HepG2 (cell line): ENCODE measurements around the gene SLC9A9. TPM values are rescaled to one million over a fixed set of nuclear protein-coding genes. Genes with fewer than 3 reads are reported as not detected.

Experiments used
- ATAC-seq: fragments of 200-7000 bp; cut with Tn5 transposase; 3 replicates; pipeline ENCODE4 v1.9.1; 2020; ENCODE audit warnings: mild to moderate bottlenecking, moderate library complexity
- BruUV-seq: library from RNA; stranded (reverse); fragments of 400-500 nt; replicated peaks from 2 replicates; lab custom pipeline; 2021; lab: Mats Ljungman, UMichigan
- CTCF ChIA-PET: fragments of 300-600 bp; formaldehyde crosslinking; extraction: SDS; loops from one replicate; lab custom pipeline; 2021; ENCODE audit warnings: low total read pairs, inconsistent platforms, low intra/inter-chr PET ratio; lab: Yijun Ruan, JAX
- POLR2A ChIA-PET: fragments of 350-600 bp; sonication (Branson Sonifier 250); formaldehyde crosslinking; loops from one replicate; lab custom pipeline; 2020; ENCODE audit warnings: antibody characterized with exemption, inconsistent platforms; lab: Yijun Ruan, JAX
- DNase-seq: peaks from one replicate; pipeline ENCODE4 v3.0.0-alpha.2; 2015; ENCODE audit warnings: low spot score
- FAIRE-seq: peaks from 3 replicates; lab custom pipeline; 2011; peaks lifted over from hg19 to GRCh38; lab: Jason Lieb, UNC
- H2AFZ ChIP-seq: one replicate; pipeline ENCODE4 v1.6.1; 2011; ENCODE audit warnings: low read length, inconsistent platforms
- H3K27ac ChIP-seq: fragments of 300-600 bp; 3 replicates; pipeline ENCODE4 v1.8.0; 2011; ENCODE audit warnings: mixed run types, mild to moderate bottlenecking, mixed read lengths, low read length, inconsistent platforms; ENCODE audit not compliant: insufficient read depth; ENCODE audit errors: extremely low read length
- H3K27me3 ChIP-seq, 2 experiments: fragments of 200-600 bp in 1 of 2; 2 replicates in 1 of 2; 3 replicates in 1 of 2; pipeline versions ENCODE4 v1.6.0 to v1.8.0; 2011; ENCODE audit warnings: low read length in 2 of 2, mild to moderate bottlenecking in 2 of 2, moderate library complexity in 2 of 2, inconsistent platforms in 1 of 2; ENCODE audit not compliant: insufficient read depth in 2 of 2, control insufficient read depth in 1 of 2
- H3K36me3 ChIP-seq, 2 experiments: fragments of 200-600 bp in 1 of 2; replicated peaks in 1 of 2; 2 replicates in 1 of 2; 3 replicates in 1 of 2; pipeline versions ENCODE4 v1.5.1 to v1.8.0; 2011; ENCODE audit warnings: low read length in 2 of 2, inconsistent platforms in 1 of 2; ENCODE audit not compliant: insufficient read depth in 2 of 2, control insufficient read depth in 1 of 2
- H3K4me1 ChIP-seq: 2 replicates; pipeline ENCODE4 v1.5.1; 2012; ENCODE audit warnings: low read length, inconsistent platforms; ENCODE audit not compliant: insufficient read depth
- H3K4me2 ChIP-seq: 2 replicates; pipeline ENCODE4 v1.6.0; 2011; ENCODE audit warnings: low read depth, low read length, inconsistent platforms
- H3K4me3 ChIP-seq, 3 experiments: fragments of 200-600 bp in 1 of 3; sonication (generic), shearing (Covaris generic) in 1 of 3; replicated peaks in 1 of 3; 2 replicates each; pipeline ENCODE4 v1.5.1; 2011 to 2016; ENCODE audit warnings: low read length in 3 of 3, inconsistent platforms in 2 of 3, low read depth in 2 of 3, mild to moderate bottlenecking in 2 of 3, control low read depth in 1 of 3, mixed read lengths in 1 of 3; ENCODE audit not compliant: insufficient read depth in 1 of 3
- H3K79me2 ChIP-seq: one replicate; pipeline ENCODE4 v1.6.1; 2011; ENCODE audit warnings: low read length, inconsistent platforms; ENCODE audit not compliant: insufficient read depth
- H3K9ac ChIP-seq: 2 replicates; pipeline ENCODE4 v1.6.0; 2011; ENCODE audit warnings: mild to moderate bottlenecking, low read depth, low read length, inconsistent platforms; ENCODE audit not compliant: insufficient read depth
- H3K9me3 ChIP-seq: 2 replicates; pipeline ENCODE4 v1.5.1; 2012; ENCODE audit warnings: mild to moderate bottlenecking, low read length
- H4K20me1 ChIP-seq: 2 replicates; pipeline ENCODE4 v1.6.0; 2011; ENCODE audit warnings: inconsistent platforms, mild to moderate bottlenecking, low read length, moderate library complexity; ENCODE audit not compliant: insufficient read depth
- CTCF ChIP-seq: sonication (generic); formaldehyde crosslinking; IDR thresholded peaks from 2 replicates; pipeline ENCODE4 v1.5.0; 2020; ENCODE audit warnings: mild to moderate bottlenecking, missing genetic modification reagents, moderate library complexity
- MEIS1 ChIP-seq: sonication (generic); formaldehyde crosslinking; IDR thresholded peaks from 2 replicates; pipeline ENCODE4 v1.9.0; 2021; ENCODE audit warnings: mild to moderate bottlenecking, missing genetic modification reagents, moderate library complexity, borderline replicate concordance
- ZNF570 ChIP-seq: sonication (generic); formaldehyde crosslinking; IDR thresholded peaks from 2 replicates; pipeline ENCODE4 v1.4.0; 2020; ENCODE audit warnings: mild to moderate bottlenecking, missing genetic modification reagents, borderline replicate concordance
- ZNF614 ChIP-seq: IDR thresholded peaks from 2 replicates; pipeline ENCODE4 v1.6.1; 2018; ENCODE audit warnings: missing biosample characterization, missing genetic modification reagents, inconsistent platforms, borderline replicate concordance
- WGBS: methylation state at CpG from one replicate; pipeline ENCODE4 v1.1.6; 2017; ENCODE audit warnings: low lambda C conversion rate; 5-methylcytosine and 5-hydroxymethylcytosine counted together
- in situ Hi-C: cut with HindIII; loops from 2 replicates; pipeline ENCODE4 v1.10.0; 2017; ENCODE audit warnings: low pct_unique_long_range_greater_than_20kb; ENCODE audit not compliant: extremely low pct_ligation_motif_present
- intact Hi-C: fragments of 100-400 bp; cut with micrococcal nuclease; formaldehyde crosslinking; loops from one replicate; pipeline ENCODE4 v1.10.0; 2022; ENCODE audit not compliant: unreplicated experiment
- polyA plus RNA-seq, 8 experiments: library from polyadenylated mRNA; depleted of rRNA in 3 of 8; stranded (reverse) in 7 of 8; unstranded in 1 of 8; fragments of >200 nt; fragmentation: Illumina TruSeq in 4 of 8; extraction: Trizol in 4 of 8; gene quantifications; 2 replicates each; pipeline versions ENCODE4 v1.2.1 to v1.2.3, GENCODE V29; 2011 to 2016; ENCODE audit warnings: low read depth in 4 of 8, missing spikeins in 1 of 8, mixed read lengths in 1 of 8; ENCODE audit not compliant: insufficient read depth in 1 of 8
- total RNA-seq, 5 experiments: library from RNA; depleted of rRNA; stranded (reverse); fragments of >200 nt; fragmentation: Illumina TruSeq; extraction: Trizol; gene quantifications; 2 replicates each; pipeline ENCODE4 v1.2.3, GENCODE V29; 2016; ENCODE audit warnings: low read depth in 1 of 5

SLC9A9 gene
- total and polyA plus RNA-seq, 2 of the 13 experiments (the other 11 are each of a cell fraction or from before 2014, with no cell fraction given) = not detected

DNA sequence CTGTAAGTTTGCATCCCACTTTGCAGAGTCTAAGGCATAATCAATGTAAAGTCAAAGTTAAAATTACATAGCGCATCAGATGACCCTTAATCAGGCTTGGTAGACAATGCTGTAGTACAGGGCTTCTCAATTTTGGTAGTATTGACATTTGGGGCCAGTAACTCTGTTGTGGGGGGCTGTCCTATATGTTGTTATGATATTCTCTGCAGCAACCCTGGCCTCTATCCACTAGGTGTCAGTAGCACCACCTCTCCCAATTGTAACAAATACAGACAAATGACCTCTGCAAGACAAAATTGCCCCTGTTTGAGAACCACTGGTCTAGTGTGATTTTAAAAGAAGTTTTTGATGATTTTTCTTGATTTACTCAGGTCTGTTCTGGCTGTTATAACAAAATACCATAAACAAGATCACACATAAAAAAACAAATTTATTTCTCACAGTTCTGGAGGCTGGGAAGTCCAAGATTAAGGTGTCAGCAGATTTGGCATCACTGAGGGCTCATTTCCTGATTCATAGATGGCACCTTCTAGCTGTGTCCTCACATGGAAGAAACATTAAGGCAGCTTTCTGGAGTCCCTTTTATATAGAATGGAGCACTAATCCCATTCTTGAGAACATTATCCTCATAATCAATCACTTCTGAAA lies 37.6 kb upstream of the SLC9A9 start (continued):
- TF ChIP-seq CTCF (CRISPR knock-in tag) (peak; percentile 67), ZNF614 (no peak)

DNA sequence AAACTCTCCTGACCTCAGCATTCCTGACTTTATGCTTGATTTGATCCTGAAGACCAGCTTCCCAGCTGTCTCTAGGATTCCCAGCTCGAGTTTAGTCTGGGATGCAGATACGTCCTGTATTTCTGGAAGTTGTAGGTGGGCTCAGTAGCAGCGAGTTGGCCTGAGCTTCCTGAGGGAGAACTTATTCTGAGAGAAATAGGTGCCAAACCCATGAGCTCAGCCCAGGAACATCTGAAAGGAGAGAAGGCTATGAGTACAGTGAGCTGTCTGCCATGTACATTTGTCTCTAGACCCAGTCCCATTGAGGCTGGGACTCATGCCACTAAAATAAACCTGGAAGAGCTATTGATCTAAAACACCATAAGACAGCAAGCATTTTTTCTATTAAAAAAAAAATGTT lies 36.6 kb upstream of the SLC9A9 start:
- Histone ChIP-seq H3K27ac (no peak overlapping the region), H4K20me1 (no peaks in the 10 kb centered on the region), H3K4me2 (no peak overlapping the region), H3K36me3 (no peaks in the 10 kb centered on the region), H3K27me3 (no peaks in the 10 kb centered on the region), H2AFZ (no peak overlapping the region), H3K4me1 (no peaks in the 10 kb centered on the region), H3K79me2 (no peaks in the 10 kb centered on the region)
- ChIA-PET POLR2A (no interaction called here), CTCF (no interaction called here)
- in situ Hi-C loops (loop anchor here (25.0 kb wide), 1 partner anchor 877 kb away; no protein-coding TSS in a partner anchor), intact Hi-C loops (no loop called here)
- ATAC-seq (no peak), FAIRE-seq (no peak), DNase-seq (no peak)
- 0% methylated on average over 3 of the region's 3 CpGs for WGBS
- TF ChIP-seq MEIS1 (CRISPR knock-in tag) = no peak
- TF ChIP-seq, all 625 proteins: peak for 0
- no TSS peak for BruUV-seq
- no peaks in the 10 kb centered on the region for H3K9me3 ChIP-seq
- no peak overlapping the region for H3K4me3 ChIP-seq
- no peak overlapping the region for H3K9ac ChIP-seq

- intact Hi-C loops = no loop called here
Measured at GRCh38 chr3:143883151-143883550, 34.9 kb upstream of the SLC9A9 start.

More at GRCh38 chr3:143883151-143883550, 34.9 kb upstream of the SLC9A9 start:
- H3K9me3 ChIP-seq = no peaks in the 10 kb centered on the region
- H3K79me2 ChIP-seq = no peaks in the 10 kb centered on the region
- no peak overlapping the region for H3K9ac ChIP-seq
- H3K4me2 ChIP-seq = no peak overlapping the region
- TF ChIP-seq ZNF570 = no peak
- no peaks in the 10 kb centered on the region for H3K36me3 ChIP-seq
- FAIRE-seq = no peak
- ChIA-PET POLR2A (no interaction called here), CTCF (no interaction called here)
- 39% methylated on average over 3 of the region's 3 CpGs for WGBS
- no peak overlapping the region for H3K4me3 ChIP-seq
- H4K20me1 ChIP-seq = no peaks in the 10 kb centered on the region
- H3K4me1 ChIP-seq = no peaks in the 10 kb centered on the region
- no peaks in the 10 kb centered on the region for H3K27me3 ChIP-seq
- no peak overlapping the region for H2AFZ ChIP-seq
- in situ Hi-C loops = loop anchor here (25.0 kb wide), 1 partner anchor 879 kb away; no protein-coding TSS in a partner anchor
- no peak for ATAC-seq
- H3K27ac ChIP-seq = no peak overlapping the region
- no peak for DNase-seq
- BruUV-seq = no TSS peak
